AG04450 (cell line): ENCODE measurements around the gene RHBDF1. TPM values are rescaled to one million over a fixed set of nuclear protein-coding genes. Genes with fewer than 3 reads are reported as not detected.
"Not testable (repeated sequence)": the region's sequence is repeated elsewhere in the genome, so short reads cannot be mapped to it uniquely, and the experiment has no call there.

Experiments used
- CTCF ChIA-PET: fragments of 300-600, 350-600 bp; formaldehyde crosslinking; extraction: SDS; loops from one replicate; lab custom pipeline; 2022; ENCODE audit warnings: antibody characterized with exemption, inconsistent platforms; lab: Charles Lee
- POLR2A ChIA-PET: fragments of 350-600 bp; formaldehyde crosslinking; extraction: SDS; loops from one replicate; lab custom pipeline; 2021; ENCODE audit warnings: antibody characterized with exemption, inconsistent platforms; lab: Yijun Ruan, JAX
- DNase-seq: peaks from one replicate; pipeline ENCODE4 v3.0.0-alpha.2; 2011; ENCODE audit warnings: low read depth, low spot score
- H3K27ac ChIP-seq: one replicate; pipeline ENCODE4 v1.5.1; 2012; ENCODE audit warnings: low read depth, low read length, control low read depth
- H3K27me3 ChIP-seq: one replicate; pipeline ENCODE4 v1.6.0; 2012; ENCODE audit warnings: low read length; ENCODE audit not compliant: control insufficient read depth, insufficient read depth
- H3K4me3 ChIP-seq: 2 replicates; pipeline ENCODE4 v1.5.1; 2011; ENCODE audit warnings: mild to moderate bottlenecking, low read depth, low read length, control low read depth
- H3K9me3 ChIP-seq: 2 replicates; pipeline ENCODE4 v1.5.1; 2012; ENCODE audit warnings: low read length; ENCODE audit not compliant: control insufficient read depth, insufficient read depth
- CTCF ChIP-seq: IDR thresholded peaks from 2 replicates; pipeline ENCODE4 v1.5.1; 2011; ENCODE audit warnings: low read depth, low read length, control low read depth, inconsistent platforms
- polyA plus RNA-seq: library from polyadenylated mRNA; depleted of rRNA; stranded (reverse); fragments of >200 nt; gene quantifications from 2 replicates; pipeline ENCODE4 v1.2.3, GENCODE V29; 2011

Gene RHBDF1
- polyA plus RNA-seq, 1 experiment, result 50.2 TPM

GRCh38 chr16:35678-36305 lies 36.6 kb downstream of the RHBDF1 start:
- Histone ChIP-seq H3K4me3 (no peak overlapping the region), H3K27ac (no peak overlapping the region), H3K9me3 (no peaks in the 10 kb centered on the region), H3K27me3 (no peaks in the 10 kb centered on the region)
- DNase-seq, result no peak
- ChIA-PET CTCF (no interaction called here), POLR2A (no interaction called here)
- TF ChIP-seq CTCF, result no peak

GRCh38 chr16:35011-35677 lies 37.3 kb downstream of the RHBDF1 start:
- no peaks in the 10 kb centered on the region for H3K9me3 ChIP-seq
- TF ChIP-seq CTCF, result no peak
- H3K27ac ChIP-seq, result no peak overlapping the region
- no peaks in the 10 kb centered on the region for H3K27me3 ChIP-seq
- ChIA-PET CTCF (no interaction called here), POLR2A (no interaction called here)
- H3K4me3 ChIP-seq, result no peak overlapping the region
- DNase-seq, result no peak

- CTCF ChIA-PET, result no interaction called here
- DNase-seq, result no peak
- no peak for TF ChIP-seq CTCF
Measured at GRCh38 chr16:34648-34987, 37.8 kb downstream of the RHBDF1 start.

GRCh38 chr16:33877-34647 lies 38.4 kb downstream of the RHBDF1 start:
- H3K4me3 ChIP-seq, result no peak overlapping the region
- H3K27ac ChIP-seq, result no peak overlapping the region
- no peaks in the 10 kb centered on the region for H3K27me3 ChIP-seq
- DNase-seq, result no peak
- POLR2A ChIA-PET, result no interaction called here
- no peak for TF ChIP-seq CTCF
- CTCF ChIA-PET, result no interaction called here
- peaks cover 2% of the 10 kb centered on the region; the same call in 1 of the 2 replicates for H3K9me3 ChIP-seq

More at GRCh38 chr16:34648-34987, 37.8 kb downstream of the RHBDF1 start:
- no peak overlapping the region for H3K4me3 ChIP-seq
- POLR2A ChIA-PET, result no interaction called here
- H3K27ac ChIP-seq, result no peak overlapping the region
- peaks cover 2% of the 10 kb centered on the region; the same call in 1 of the 2 replicates for H3K9me3 ChIP-seq
- no peaks in the 10 kb centered on the region for H3K27me3 ChIP-seq

GRCh38 chr16:33154-33876 lies 39.1 kb downstream of the RHBDF1 start:
- CTCF ChIA-PET, H3K4me3 ChIP-seq, DNase-seq, H3K27me3 ChIP-seq, H3K9me3 ChIP-seq, POLR2A ChIA-PET, H3K27ac ChIP-seq: not testable (repeated sequence)

- H3K4me3 ChIP-seq, H3K9me3 ChIP-seq, H3K27ac ChIP-seq, DNase-seq, H3K27me3 ChIP-seq, POLR2A ChIA-PET, CTCF ChIA-PET: not testable (repeated sequence)
Measured at GRCh38 chr16:30627-31026, 41.8 kb downstream of the RHBDF1 start.

- H3K9me3 ChIP-seq, CTCF ChIA-PET, H3K27ac ChIP-seq, H3K4me3 ChIP-seq, H3K27me3 ChIP-seq, DNase-seq, POLR2A ChIA-PET: not testable (repeated sequence)
Measured at GRCh38 chr16:25926-26348, 46.5 kb downstream of the RHBDF1 start.
